GM18508 (cell line): ENCODE results near the gene LSM10.

Experiments used
- ATAC-seq: cut with Tn5 transposase; IDR thresholded peaks from one replicate; pipeline ENCODE4 v1.9.1; 2021; ENCODE audit warnings: moderate number of reproducible peaks; ENCODE audit not compliant: insufficient read depth, unreplicated experiment

The LSM10 gene

DNA sequence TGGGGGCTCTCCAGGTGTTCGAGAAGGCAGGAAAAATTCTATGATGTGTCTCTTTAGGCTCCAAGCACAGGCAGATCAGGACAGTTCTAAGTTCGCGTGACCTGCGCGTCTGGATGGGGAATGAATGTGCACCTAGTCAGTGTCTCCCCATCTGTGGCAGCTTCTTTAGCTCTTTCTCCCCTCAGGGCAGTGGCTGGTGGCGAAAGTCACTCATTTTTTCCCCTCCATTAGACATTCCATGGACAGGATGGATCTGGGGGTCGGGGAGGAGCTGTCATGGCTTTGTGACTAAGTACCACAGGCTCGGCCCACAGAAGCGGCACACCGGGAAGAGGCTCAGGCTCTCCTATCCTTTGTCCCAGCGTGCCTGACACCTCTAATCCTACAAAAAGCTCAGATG is 43.2 kb downstream of the LSM10 start:
- ATAC-seq = no peak

- ATAC-seq = no peak
These were observed 44.5 kb downstream of the LSM10 start for GRCh38 chr1:36352910-36353878.

DNA sequence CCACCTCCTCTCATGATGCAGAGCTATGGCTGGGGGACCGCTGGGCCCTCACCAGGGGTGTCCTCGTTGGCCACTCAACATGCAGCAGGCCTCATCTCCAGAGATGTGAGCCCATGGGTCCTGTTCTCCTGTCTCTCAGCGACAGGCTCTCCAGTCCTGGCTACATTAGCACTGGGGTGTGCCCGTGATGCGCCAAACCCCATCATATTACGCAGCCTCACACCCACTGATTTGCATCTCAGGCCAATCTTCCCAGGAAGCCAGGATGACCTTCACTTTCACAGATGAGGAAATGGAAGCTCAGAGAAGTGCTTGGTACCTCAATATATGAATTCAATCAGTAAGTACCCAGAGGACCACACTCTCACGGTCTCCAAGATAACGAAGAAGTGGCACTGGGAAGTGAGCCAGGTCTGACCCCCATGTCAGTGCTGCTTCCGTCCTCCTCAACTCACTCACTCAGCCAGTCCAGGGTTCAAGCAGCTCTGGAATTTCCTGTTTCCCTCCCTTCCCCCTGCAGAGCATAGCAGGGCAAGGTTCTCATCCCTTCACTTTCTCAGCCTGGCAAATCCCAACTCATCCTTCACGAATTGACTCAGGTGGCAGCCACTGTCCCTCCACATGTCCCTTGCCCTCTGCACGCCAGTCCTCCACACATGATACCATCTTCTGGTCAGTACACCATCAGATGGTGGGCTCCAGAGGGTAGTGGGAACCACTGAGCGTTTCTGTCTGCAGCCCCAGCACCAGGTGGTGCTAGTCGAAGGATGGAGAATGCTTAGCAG is 45.4 kb downstream of the LSM10 start:
- no peak for ATAC-seq

- ATAC-seq = no peak
These were observed 46.3 kb downstream of the LSM10 start for GRCh38 chr1:36351227-36351977.

- ATAC-seq = no peak
These were observed 47.0 kb downstream of the LSM10 start for GRCh38 chr1:36350659-36351226.

DNA sequence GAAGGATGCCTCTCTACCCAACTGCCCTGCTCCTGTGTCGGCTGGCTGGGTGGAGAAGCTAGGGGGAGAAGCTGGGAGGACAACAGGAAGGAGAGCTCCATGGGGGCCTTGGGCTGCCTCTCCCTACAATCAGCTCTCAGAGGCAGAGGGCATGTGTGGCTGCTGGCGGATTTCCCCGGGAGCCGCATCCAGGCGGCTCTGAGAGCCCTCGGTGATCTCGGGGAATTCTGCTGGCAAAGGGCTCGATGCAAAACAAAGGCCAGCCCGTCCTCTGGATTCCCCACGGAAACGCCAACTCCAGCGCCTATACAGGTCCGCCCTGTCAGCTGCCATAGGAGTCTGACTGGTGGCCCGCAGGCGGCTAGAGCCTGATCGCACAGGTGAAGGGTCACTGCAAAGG is 47.9 kb downstream of the LSM10 start:
- no peak for ATAC-seq

GRCh38 chr1:36349241-36349671 is 48.5 kb downstream of the LSM10 start:
- no peak for ATAC-seq

- ATAC-seq = no peak
These were observed 50.9 kb downstream of the LSM10 start for GRCh38 chr1:36346741-36347370.

- no peak for ATAC-seq
These were observed 52.4 kb downstream of the LSM10 start for GRCh38 chr1:36345353-36345752.

- ATAC-seq = no peak
These were observed 53.4 kb downstream of the LSM10 start for GRCh38 chr1:36344395-36344680.

- no peak for ATAC-seq
These were observed 53.9 kb downstream of the LSM10 start for GRCh38 chr1:36343651-36344394.
